Activated naive CD4-positive, alpha-beta T cell treated with anti-CD3 and anti-CD28 coated beads, Interleukin-2, amount 50 U/mL, for 24 hours (primary cell): Measurements from ENCODE around the gene KRTAP5-7.

ENCODE experiments used
- H3K27ac Mint-ChIP-seq: one replicate; pipeline ENCODE4 v1.8.0; 2021; ENCODE audit warnings: mild to moderate bottlenecking, mixed read lengths
- H3K27me3 Mint-ChIP-seq: one replicate; pipeline ENCODE4 v1.8.0; 2021; ENCODE audit warnings: mixed read lengths
- H3K36me3 Mint-ChIP-seq: one replicate; pipeline ENCODE4 v1.8.0; 2021; ENCODE audit warnings: mixed read lengths
- H3K4me1 Mint-ChIP-seq: one replicate; pipeline ENCODE4 v1.8.0; 2021; ENCODE audit warnings: mixed read lengths
- H3K4me3 Mint-ChIP-seq: one replicate; pipeline ENCODE4 v1.8.0; 2021; ENCODE audit warnings: mild to moderate bottlenecking, mixed read lengths
- H3K9me3 Mint-ChIP-seq: one replicate; pipeline ENCODE4 v1.8.0; 2021; ENCODE audit warnings: mixed read lengths

KRTAP5-7 gene

DNA sequence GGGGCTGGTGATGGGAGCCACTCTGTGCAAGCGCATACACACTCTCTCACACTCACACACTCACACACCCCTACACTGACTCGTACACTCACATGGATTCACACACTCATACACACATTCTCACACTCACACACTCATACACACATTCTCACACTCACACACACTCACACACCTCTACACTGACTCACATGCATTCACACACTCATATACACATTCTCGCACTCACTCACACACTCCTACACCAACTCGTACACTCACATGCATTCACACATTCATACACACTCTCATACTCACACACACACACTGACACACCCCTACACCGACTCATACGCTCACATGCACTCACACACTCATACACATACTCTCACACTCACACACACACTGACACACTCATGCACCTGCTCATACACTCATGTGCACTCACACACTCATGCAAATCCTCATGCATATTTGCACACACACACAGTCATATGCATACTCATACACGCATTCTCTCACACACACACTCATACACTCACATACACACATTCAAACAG is 50.5 kb downstream of the KRTAP5-7 start:
- Mint-ChIP-seq H3K27me3 (peaks cover 7% of the 10 kb centered on the region), H3K9me3 (no peaks in the 10 kb centered on the region), H3K36me3 (no peaks in the 10 kb centered on the region), H3K4me3 (no peak overlapping the region), H3K4me1 (peaks cover 3% of the 10 kb centered on the region), H3K27ac (no peak overlapping the region)
